ENCODE results near the gene PGP. TPM values are rescaled to one million over a fixed set of nuclear protein-coding genes. Genes with fewer than 3 reads are reported as not detected.

Gene PGP
- total and polyA plus RNA-seq, 4 donors: 3.4 to 9.9 (median 6.3) TPM

DNA sequence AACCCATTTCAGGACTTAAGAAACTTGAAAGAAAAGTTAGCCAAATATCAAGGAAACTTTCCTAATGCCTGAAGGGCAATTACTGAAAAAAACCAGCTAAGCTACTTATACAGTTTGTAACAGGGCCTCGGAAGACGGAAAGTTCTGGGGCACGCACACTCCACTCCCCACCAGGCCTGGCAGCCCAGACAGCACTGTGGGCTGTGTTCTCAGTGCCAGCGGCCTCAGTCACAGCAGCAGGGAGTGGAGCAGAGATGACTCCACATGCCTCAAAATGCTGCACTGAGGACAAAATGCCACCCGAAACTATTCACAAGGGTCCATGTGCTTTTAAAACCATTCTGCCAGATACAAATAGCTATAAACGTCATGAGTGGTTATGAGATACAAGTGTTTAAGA is 43.1 kb upstream of the PGP start:
- peaks cover 0 to 15% (median 12%) of the 10 kb centered on the region in 4 donors for H3K4me1 ChIP-seq (ENCODE audit: control insufficient read depth in 4 of 4, insufficient read depth in 4 of 4, low read length in 3 of 4)
- TF ChIP-seq RXRA (IDR thresholded peaks at IDR 0.05): no peak
- no peak for TF ChIP-seq FOXA2 (IDR thresholded peaks at IDR 0.05)
- TF ChIP-seq RAD21 (IDR thresholded peaks at IDR 0.05): no peak
- TF ChIP-seq, protein P1, sequence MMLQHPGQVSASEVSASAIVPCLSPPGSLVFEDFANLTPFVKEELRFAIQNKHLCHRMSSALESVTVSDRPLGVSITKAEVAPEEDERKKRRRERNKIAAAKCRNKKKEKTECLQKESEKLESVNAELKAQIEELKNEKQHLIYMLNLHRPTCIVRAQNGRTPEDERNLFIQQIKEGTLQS (IDR thresholded peaks at IDR 0.05): no peak
- TF ChIP-seq JUND (IDR thresholded peaks at IDR 0.05): no peak
- no peak for TF ChIP-seq EGR1 (IDR thresholded peaks at IDR 0.05; ENCODE audit: low read depth in 2 of 2)
- H3K4me3 ChIP-seq (ENCODE audit: low read depth in 1 of 3, low read length in 3 of 3): no peak overlapping the region
- no peaks in the 10 kb centered on the region for H3K27me3 ChIP-seq (ENCODE audit: control insufficient read depth in 4 of 4, insufficient read depth in 4 of 4, low read length in 3 of 4)
- no peak overlapping the region for H3K27ac ChIP-seq (ENCODE audit: low read depth in 1 of 2, low read length in 2 of 2)
- DNase-seq (ENCODE audit: low spot score): no peak
- H3K9me3 ChIP-seq (ENCODE audit: control insufficient read depth in 4 of 4, low read length in 3 of 4): no peaks in the 10 kb centered on the region
- WGBS: 97% methylated on average over 6 of the region's 6 CpGs
- H3K36me3 ChIP-seq (ENCODE audit: control insufficient read depth in 4 of 4, insufficient read depth in 3 of 4, low read depth in 1 of 4, low read length in 3 of 4): peaks cover 21 to 69% (median 43%) of the 10 kb centered on the region in 4 donors
- H3K9ac ChIP-seq (ENCODE audit: low read depth in 1 of 2, low read length in 2 of 2): no peak overlapping the region

DNA sequence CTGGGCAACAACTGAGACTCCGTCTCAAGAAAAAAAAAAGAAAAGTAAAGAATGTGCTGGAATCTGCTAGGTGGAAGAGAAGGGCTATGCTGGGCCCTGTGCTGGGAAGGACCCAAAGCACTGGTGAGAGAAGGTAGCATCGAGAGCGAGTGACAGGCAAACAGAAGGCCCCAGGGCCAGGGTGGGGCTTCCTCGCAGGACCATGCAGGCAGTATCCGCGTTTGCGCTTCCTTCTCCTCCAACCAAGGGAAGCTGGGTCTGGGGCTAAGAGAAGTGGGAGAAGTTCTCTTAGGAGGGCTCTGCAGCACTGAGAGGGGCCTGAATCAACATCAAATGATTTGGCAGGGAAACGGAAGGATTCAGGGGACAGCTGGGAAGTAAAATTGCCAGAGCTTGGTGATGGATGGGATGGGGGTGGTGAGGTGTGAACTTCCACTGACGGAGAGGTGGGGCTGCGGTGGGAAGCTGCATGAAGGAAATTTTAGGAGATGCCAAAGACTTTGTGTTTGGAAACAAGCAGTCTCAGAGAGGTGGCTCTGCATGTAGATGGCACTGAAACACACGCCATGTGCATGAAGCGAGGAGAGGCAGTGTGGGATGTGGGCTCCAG is 42.0 kb upstream of the PGP start:
- TF ChIP-seq RXRA (IDR thresholded peaks at IDR 0.05): no peak
- TF ChIP-seq, protein P1 (IDR thresholded peaks at IDR 0.05): no peak
- TF ChIP-seq EGR1 (IDR thresholded peaks at IDR 0.05; ENCODE audit: low read depth in 2 of 2): no peak
- TF ChIP-seq HNF4G (IDR thresholded peaks at IDR 0.05): no peak
- no peak for TF ChIP-seq YY1 (IDR thresholded peaks at IDR 0.05)
- TF ChIP-seq NR2F2 (IDR thresholded peaks at IDR 0.05): no peak
- no peak for TF ChIP-seq GABPA (IDR thresholded peaks at IDR 0.05 in 1 of 2, conservative IDR thresholded peaks at IDR 0.05 in 1 of 2)
- no peak for TF ChIP-seq SP1 (IDR thresholded peaks at IDR 0.05)
- TF ChIP-seq, protein P2, sequence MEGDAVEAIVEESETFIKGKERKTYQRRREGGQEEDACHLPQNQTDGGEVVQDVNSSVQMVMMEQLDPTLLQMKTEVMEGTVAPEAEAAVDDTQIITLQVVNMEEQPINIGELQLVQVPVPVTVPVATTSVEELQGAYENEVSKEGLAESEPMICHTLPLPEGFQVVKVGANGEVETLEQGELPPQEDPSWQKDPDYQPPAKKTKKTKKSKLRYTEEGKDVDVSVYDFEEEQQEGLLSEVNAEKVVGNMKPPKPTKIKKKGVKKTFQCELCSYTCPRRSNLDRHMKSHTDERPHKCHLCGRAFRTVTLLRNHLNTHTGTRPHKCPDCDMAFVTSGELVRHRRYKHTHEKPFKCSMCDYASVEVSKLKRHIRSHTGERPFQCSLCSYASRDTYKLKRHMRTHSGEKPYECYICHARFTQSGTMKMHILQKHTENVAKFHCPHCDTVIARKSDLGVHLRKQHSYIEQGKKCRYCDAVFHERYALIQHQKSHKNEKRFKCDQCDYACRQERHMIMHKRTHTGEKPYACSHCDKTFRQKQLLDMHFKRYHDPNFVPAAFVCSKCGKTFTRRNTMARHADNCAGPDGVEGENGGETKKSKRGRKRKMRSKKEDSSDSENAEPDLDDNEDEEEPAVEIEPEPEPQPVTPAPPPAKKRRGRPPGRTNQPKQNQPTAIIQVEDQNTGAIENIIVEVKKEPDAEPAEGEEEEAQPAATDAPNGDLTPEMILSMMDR (IDR thresholded peaks at IDR 0.05; ENCODE audit: low read depth, low read length, missing input control): no peak
- no peak for TF ChIP-seq JUND (IDR thresholded peaks at IDR 0.05)
- TF ChIP-seq, protein P3, sequence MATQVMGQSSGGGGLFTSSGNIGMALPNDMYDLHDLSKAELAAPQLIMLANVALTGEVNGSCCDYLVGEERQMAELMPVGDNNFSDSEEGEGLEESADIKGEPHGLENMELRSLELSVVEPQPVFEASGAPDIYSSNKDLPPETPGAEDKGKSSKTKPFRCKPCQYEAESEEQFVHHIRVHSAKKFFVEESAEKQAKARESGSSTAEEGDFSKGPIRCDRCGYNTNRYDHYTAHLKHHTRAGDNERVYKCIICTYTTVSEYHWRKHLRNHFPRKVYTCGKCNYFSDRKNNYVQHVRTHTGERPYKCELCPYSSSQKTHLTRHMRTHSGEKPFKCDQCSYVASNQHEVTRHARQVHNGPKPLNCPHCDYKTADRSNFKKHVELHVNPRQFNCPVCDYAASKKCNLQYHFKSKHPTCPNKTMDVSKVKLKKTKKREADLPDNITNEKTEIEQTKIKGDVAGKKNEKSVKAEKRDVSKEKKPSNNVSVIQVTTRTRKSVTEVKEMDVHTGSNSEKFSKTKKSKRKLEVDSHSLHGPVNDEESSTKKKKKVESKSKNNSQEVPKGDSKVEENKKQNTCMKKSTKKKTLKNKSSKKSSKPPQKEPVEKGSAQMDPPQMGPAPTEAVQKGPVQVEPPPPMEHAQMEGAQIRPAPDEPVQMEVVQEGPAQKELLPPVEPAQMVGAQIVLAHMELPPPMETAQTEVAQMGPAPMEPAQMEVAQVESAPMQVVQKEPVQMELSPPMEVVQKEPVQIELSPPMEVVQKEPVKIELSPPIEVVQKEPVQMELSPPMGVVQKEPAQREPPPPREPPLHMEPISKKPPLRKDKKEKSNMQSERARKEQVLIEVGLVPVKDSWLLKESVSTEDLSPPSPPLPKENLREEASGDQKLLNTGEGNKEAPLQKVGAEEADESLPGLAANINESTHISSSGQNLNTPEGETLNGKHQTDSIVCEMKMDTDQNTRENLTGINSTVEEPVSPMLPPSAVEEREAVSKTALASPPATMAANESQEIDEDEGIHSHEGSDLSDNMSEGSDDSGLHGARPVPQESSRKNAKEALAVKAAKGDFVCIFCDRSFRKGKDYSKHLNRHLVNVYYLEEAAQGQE (IDR thresholded peaks at IDR 0.05): no peak
- TF ChIP-seq, protein P4, sequence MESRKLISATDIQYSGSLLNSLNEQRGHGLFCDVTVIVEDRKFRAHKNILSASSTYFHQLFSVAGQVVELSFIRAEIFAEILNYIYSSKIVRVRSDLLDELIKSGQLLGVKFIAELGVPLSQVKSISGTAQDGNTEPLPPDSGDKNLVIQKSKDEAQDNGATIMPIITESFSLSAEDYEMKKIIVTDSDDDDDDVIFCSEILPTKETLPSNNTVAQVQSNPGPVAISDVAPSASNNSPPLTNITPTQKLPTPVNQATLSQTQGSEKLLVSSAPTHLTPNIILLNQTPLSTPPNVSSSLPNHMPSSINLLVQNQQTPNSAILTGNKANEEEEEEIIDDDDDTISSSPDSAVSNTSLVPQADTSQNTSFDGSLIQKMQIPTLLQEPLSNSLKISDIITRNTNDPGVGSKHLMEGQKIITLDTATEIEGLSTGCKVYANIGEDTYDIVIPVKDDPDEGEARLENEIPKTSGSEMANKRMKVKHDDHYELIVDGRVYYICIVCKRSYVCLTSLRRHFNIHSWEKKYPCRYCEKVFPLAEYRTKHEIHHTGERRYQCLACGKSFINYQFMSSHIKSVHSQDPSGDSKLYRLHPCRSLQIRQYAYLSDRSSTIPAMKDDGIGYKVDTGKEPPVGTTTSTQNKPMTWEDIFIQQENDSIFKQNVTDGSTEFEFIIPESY (IDR thresholded peaks at IDR 0.05): no peak
- no peak for TF ChIP-seq HNF4A (conservative IDR thresholded peaks at IDR 0.05)
- TF ChIP-seq FOXA1 (IDR thresholded peaks at IDR 0.05): no peak
- no peak for TF ChIP-seq RAD21 (IDR thresholded peaks at IDR 0.05)
- no peak for TF ChIP-seq FOXA2 (IDR thresholded peaks at IDR 0.05)
- TF ChIP-seq TAF1 (conservative IDR thresholded peaks at IDR 0.05): no peak
- TF ChIP-seq, protein P5, sequence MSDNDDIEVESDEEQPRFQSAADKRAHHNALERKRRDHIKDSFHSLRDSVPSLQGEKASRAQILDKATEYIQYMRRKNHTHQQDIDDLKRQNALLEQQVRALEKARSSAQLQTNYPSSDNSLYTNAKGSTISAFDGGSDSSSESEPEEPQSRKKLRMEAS (IDR thresholded peaks at IDR 0.05): no peak
- Histone ChIP-seq H3K9ac (ENCODE audit: low read depth in 1 of 2, low read length in 2 of 2) (no peak overlapping the region), H3K4me1 (ENCODE audit: control insufficient read depth in 4 of 4, insufficient read depth in 4 of 4, low read length in 3 of 4) (peaks cover 2 to 26% (median 20%) of the 10 kb centered on the region in 4 donors), H3K27ac (ENCODE audit: low read depth in 1 of 2, low read length in 2 of 2) (no peak overlapping the region), H3K36me3 (ENCODE audit: control insufficient read depth in 4 of 4, insufficient read depth in 3 of 4, low read depth in 1 of 4, low read length in 3 of 4) (peaks cover 14 to 59% (median 33%) of the 10 kb centered on the region in 4 donors), H3K9me3 (ENCODE audit: control insufficient read depth in 4 of 4, low read length in 3 of 4) (no peaks in the 10 kb centered on the region), H3K27me3 (ENCODE audit: control insufficient read depth in 4 of 4, insufficient read depth in 4 of 4, low read length in 3 of 4) (no peaks in the 10 kb centered on the region), H3K4me3 (ENCODE audit: low read depth in 1 of 3, low read length in 3 of 3) (no peak overlapping the region)
- WGBS: 91% methylated on average over 12 of the region's 12 CpGs
- no peak for DNase-seq (ENCODE audit: low spot score)
